GM12878 (cell line): ENCODE measurements around the gene AGGF1. TPM values are rescaled to one million over a fixed set of nuclear protein-coding genes. Genes with fewer than 3 reads are reported as not detected.

Source experiments
- ATAC-seq: fragments of 200-7000 bp; cut with Tn5 transposase; 3 replicates; pipeline ENCODE4 v1.9.1; 2020; ENCODE audit warnings: mild to moderate bottlenecking, moderate library complexity
- BruUV-seq: library from RNA; stranded (reverse); fragments of 400-500 nt; replicated peaks from 2 replicates; lab custom pipeline; 2021; lab: Mats Ljungman, UMichigan
- CTCF ChIA-PET: fragments of 300-600 bp; sonication (Branson Sonifier 250); formaldehyde crosslinking; extraction: SDS; loops from one replicate; lab custom pipeline; 2021; ENCODE audit warnings: inconsistent platforms; lab: Yijun Ruan, JAX
- POLR2A ChIA-PET: fragments of 350-600 bp; formaldehyde crosslinking; extraction: SDS; loops from one replicate; lab custom pipeline; 2021; ENCODE audit warnings: inconsistent platforms; lab: Charles Lee
- RAD21 ChIA-PET: fragments of 300-600 bp; sonication (Branson Sonifier 250); formaldehyde crosslinking; loops from one replicate; lab custom pipeline; 2023; ENCODE audit warnings: antibody characterized with exemption; ENCODE audit not compliant: unreplicated experiment; lab: Charles Lee
- SMC1A ChIA-PET: fragments of 300-600 bp; sonication (Branson Sonifier 250); formaldehyde crosslinking; loops from one replicate; lab custom pipeline; 2023; ENCODE audit not compliant: unreplicated experiment, uncharacterized antibody; lab: Charles Lee
- DNase-seq: peaks from one replicate; pipeline ENCODE4 v3.0.0-alpha.2; 2011; ENCODE audit warnings: low read depth, low spot score
- FAIRE-seq: peaks from 3 replicates; lab custom pipeline; 2011; peaks lifted over from hg19 to GRCh38; lab: Jason Lieb, UNC
- H2AFZ ChIP-seq: 2 replicates; pipeline ENCODE4 v1.6.0; 2011; ENCODE audit warnings: low read depth, low read length, control low read depth; ENCODE audit not compliant: control insufficient read depth
- H3K27ac ChIP-seq: 2 replicates; pipeline ENCODE4 v1.5.1; 2011; ENCODE audit warnings: control low read depth; ENCODE audit not compliant: control insufficient read depth, insufficient read depth
- H3K27me3 ChIP-seq, 2 experiments: replicated peaks in 1 of 2; 2 replicates each; pipeline versions ENCODE4 v1.6.0 to v1.6.1; 2011; ENCODE audit warnings: low read length in 1 of 2; ENCODE audit not compliant: control insufficient read depth in 2 of 2, insufficient read depth in 2 of 2
- H3K36me3 ChIP-seq, 2 experiments: 2 replicates each; pipeline ENCODE4 v1.5.1; 2011; ENCODE audit warnings: low read length in 1 of 2; ENCODE audit not compliant: control insufficient read depth in 2 of 2, insufficient read depth in 2 of 2
- H3K4me1 ChIP-seq: 2 replicates; pipeline ENCODE4 v1.6.1; 2011; ENCODE audit warnings: mild to moderate bottlenecking, low read length, moderate library complexity, mixed read lengths; ENCODE audit not compliant: control insufficient read depth, insufficient read depth
- H3K4me2 ChIP-seq: 2 replicates; pipeline ENCODE4 v1.6.0; 2011; ENCODE audit warnings: control low read depth; ENCODE audit not compliant: control insufficient read depth, insufficient read depth
- H3K4me3 ChIP-seq: fragments of 200-600 bp; sonication (generic); 2 replicates; pipeline ENCODE4 v1.5.1; 2016
- H3K79me2 ChIP-seq: 2 replicates; pipeline ENCODE4 v1.6.0; 2011; ENCODE audit warnings: low read length; ENCODE audit not compliant: control insufficient read depth, insufficient read depth
- H3K9ac ChIP-seq: 2 replicates; pipeline ENCODE4 v1.8.0; 2011; ENCODE audit warnings: low read length, control low read depth, mixed read lengths; ENCODE audit not compliant: control insufficient read depth, insufficient read depth
- H3K9me3 ChIP-seq: replicated peaks from 3 replicates; pipeline ENCODE4 v1.5.1; 2011; ENCODE audit warnings: mild to moderate bottlenecking, low read length; ENCODE audit not compliant: control insufficient read depth, insufficient read depth
- H4K20me1 ChIP-seq: 2 replicates; pipeline ENCODE4 v1.6.0; 2011; ENCODE audit not compliant: control insufficient read depth, insufficient read depth
- CBFB ChIP-seq: IDR thresholded peaks from 2 replicates; pipeline ENCODE4 v1.6.1; 2016; ENCODE audit warnings: antibody characterized with exemption, low read depth
- CREM ChIP-seq: IDR thresholded peaks from 2 replicates; pipeline ENCODE4 v1.6.1; 2014; ENCODE audit warnings: antibody characterized with exemption, low read depth
- EP300 ChIP-seq, 2 experiments: fragments of 150-350 bp in 1 of 2; IDR thresholded peaks; 2 replicates each; pipeline ENCODE4 v1.6.1; 2011 to 2012; ENCODE audit warnings: low read depth in 2 of 2, low read length in 2 of 2, borderline replicate concordance in 1 of 2, improper control_type of control experiment in 1 of 2, inconsistent platforms in 1 of 2; ENCODE audit not compliant: control insufficient read depth in 1 of 2
- LARP7 ChIP-seq: fragments of 450-650 bp; IDR thresholded peaks from 2 replicates; pipeline ENCODE4 v1.6.1; 2017; ENCODE audit warnings: mild to moderate bottlenecking
- NR2C1 ChIP-seq: fragments of 450-650 bp; IDR thresholded peaks from 2 replicates; pipeline ENCODE4 v1.6.1; 2017; ENCODE audit warnings: antibody characterized with exemption, mild to moderate bottlenecking, moderate library complexity
- POLR2AphosphoS5 ChIP-seq: IDR thresholded peaks from 2 replicates; pipeline ENCODE4 v1.6.1; 2011; ENCODE audit warnings: mild to moderate bottlenecking, low read length, inconsistent platforms
- SIX5 ChIP-seq: IDR thresholded peaks from 2 replicates; pipeline ENCODE4 v1.6.1; 2011; ENCODE audit warnings: mild to moderate bottlenecking, low read depth, low read length, moderate library complexity; ENCODE audit not compliant: severe bottlenecking
- SREBF2 ChIP-seq: IDR thresholded peaks from 2 replicates; pipeline ENCODE4 v1.6.1; 2012; ENCODE audit warnings: mild to moderate bottlenecking, low read length
- SUPT20H ChIP-seq: IDR thresholded peaks from 2 replicates; pipeline ENCODE4 v1.6.1; 2011; ENCODE audit warnings: low read depth, mild to moderate bottlenecking, low read length, moderate library complexity, borderline replicate concordance; ENCODE audit not compliant: control insufficient read depth
- TBL1XR1 ChIP-seq: IDR thresholded peaks from 2 replicates; pipeline ENCODE4 v1.6.1; 2012; ENCODE audit warnings: low read depth, low read length, improper control_type of control experiment
- ZBTB4 ChIP-seq: fragments of 450-650 bp; formaldehyde crosslinking; IDR thresholded peaks from 2 replicates; pipeline ENCODE4 v1.4.0; 2022; ENCODE audit warnings: mild to moderate bottlenecking, moderate library complexity
- ZNF274 ChIP-seq: IDR thresholded peaks from one replicate; pipeline ENCODE4 v1.8.0; 2011; ENCODE audit not compliant: insufficient read length, insufficient read depth
- WGBS: methylation state at CpG from one replicate; pipeline ENCODE4 v1.1.6; 2016; ENCODE audit warnings: low lambda C conversion rate; ENCODE audit not compliant: insufficient replicate concordance, insufficient coverage; ENCODE audit errors: missing lambda C conversion rate; 5-methylcytosine and 5-hydroxymethylcytosine counted together
- in situ Hi-C: fragments of 300-500 bp; cut with MboI; formaldehyde crosslinking; loops from 9 replicates; pipeline ENCODE4 v1.14.3; 2018; ENCODE audit warnings: mixed read lengths
- intact Hi-C: fragments of 100-400 bp; cut with micrococcal nuclease; formaldehyde crosslinking; loops from one replicate; pipeline ENCODE4 v1.14.2; 2022; ENCODE audit not compliant: unreplicated experiment
- polyA plus RNA-seq, 11 experiments: library from polyadenylated mRNA; depleted of rRNA in 4 of 11; unstranded in 6 of 11; stranded (reverse) in 5 of 11; fragments of >200 nt; fragmentation: Nextera tagmentation in 4 of 11; fragmentation: Illumina TruSeq in 1 of 11; extraction: Ambion mirVana in 4 of 11; extraction: Trizol in 1 of 11; gene quantifications; 1 replicate in 1 of 11; 2 replicates in 10 of 11; pipeline versions ENCODE4 v1.2.1 to v1.2.3, GENCODE V29; 2011 to 2016; ENCODE audit warnings: inconsistent platforms in 2 of 11, missing spikeins in 2 of 11, low read depth in 1 of 11
- total RNA-seq, 4 experiments: library from RNA; depleted of rRNA in 3 of 4; stranded (reverse); fragments of >200 nt in 3 of 4; fragmentation: Illumina TruSeq in 1 of 4; extraction: Trizol in 1 of 4; gene quantifications; 2 replicates each; pipeline versions ENCODE4 v1.2.1 to v1.2.3, GENCODE V29; 2013 to 2021
- TF ChIP-seq, protein P1 (sequence below): IDR thresholded peaks from 2 replicates; pipeline ENCODE4 v1.6.1; 2011; ENCODE audit warnings: mild to moderate bottlenecking, low read depth, low read length, moderate library complexity; ENCODE audit not compliant: insufficient replicate concordance

The AGGF1 gene
- total and polyA plus RNA-seq, 10 of the 15 experiments (the other 5 are each of a cell fraction or from before 2014, with no cell fraction given), result 7.3 to 43.4 (median 20.2) TPM

DNA sequence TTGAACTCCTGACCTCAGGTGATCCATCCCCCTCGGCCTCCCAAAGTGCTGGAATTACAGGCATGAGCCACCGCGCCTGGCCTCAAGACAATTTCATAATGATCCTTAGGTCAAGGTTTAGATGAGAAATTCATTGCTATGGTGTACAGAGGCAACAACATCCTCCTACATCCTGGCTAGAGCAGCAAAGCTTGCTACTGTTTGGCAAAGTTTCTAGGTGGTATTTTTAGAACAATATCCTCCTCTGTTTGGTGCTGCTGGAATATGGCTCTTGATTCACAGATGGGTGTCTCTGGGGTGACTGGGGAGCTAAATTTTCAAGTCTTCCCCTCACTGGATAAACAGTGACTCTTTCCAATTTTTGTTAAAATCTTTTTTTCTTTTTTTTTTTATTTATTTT, 46.7 kb upstream of the AGGF1 start:
- in situ Hi-C loops, result no loop called here
- H3K27me3 ChIP-seq, result no peaks in the 10 kb centered on the region
- no TSS peak for BruUV-seq
- POLR2A ChIA-PET, result no interaction called here
- no peaks in the 10 kb centered on the region for H3K36me3 ChIP-seq
- no peak overlapping the region for H3K4me2 ChIP-seq
- 93% methylated on average over 3 of the region's 3 CpGs for WGBS
- H3K27ac ChIP-seq, result no peak overlapping the region
- no peak overlapping the region for H3K4me3 ChIP-seq
- no peaks in the 10 kb centered on the region for H4K20me1 ChIP-seq
- no peaks in the 10 kb centered on the region for H3K79me2 ChIP-seq
- H3K9me3 ChIP-seq, result no peaks in the 10 kb centered on the region
- no peak for ATAC-seq
- SMC1A ChIA-PET, result no interaction called here
- no peak overlapping the region for H2AFZ ChIP-seq
- TF ChIP-seq SIX5, result no peak
- TF ChIP-seq EP300 (IDR thresholded peaks at IDR 0.05; ENCODE audit: borderline replicate concordance in 1 of 2, control insufficient read depth in 1 of 2, low read depth in 2 of 2, low read length in 2 of 2), result no peak
- TF ChIP-seq LARP7, result no peak
- TF ChIP-seq SREBF2, result no peak
- TF ChIP-seq SUPT20H, result no peak
- no peak for TF ChIP-seq TBL1XR1
- TF ChIP-seq NR2C1, result no peak
- no peak for TF ChIP-seq ZNF274
- TF ChIP-seq CBFB, result no peak
- no peak for TF ChIP-seq CREM
- TF ChIP-seq, protein P1, sequence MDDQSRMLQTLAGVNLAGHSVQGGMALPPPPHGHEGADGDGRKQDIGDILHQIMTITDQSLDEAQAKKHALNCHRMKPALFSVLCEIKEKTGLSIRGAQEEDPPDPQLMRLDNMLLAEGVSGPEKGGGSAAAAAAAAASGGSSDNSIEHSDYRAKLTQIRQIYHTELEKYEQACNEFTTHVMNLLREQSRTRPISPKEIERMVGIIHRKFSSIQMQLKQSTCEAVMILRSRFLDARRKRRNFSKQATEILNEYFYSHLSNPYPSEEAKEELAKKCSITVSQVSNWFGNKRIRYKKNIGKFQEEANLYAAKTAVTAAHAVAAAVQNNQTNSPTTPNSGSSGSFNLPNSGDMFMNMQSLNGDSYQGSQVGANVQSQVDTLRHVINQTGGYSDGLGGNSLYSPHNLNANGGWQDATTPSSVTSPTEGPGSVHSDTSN, result no peak
- TF ChIP-seq POLR2AphosphoS5, result no peak
- no peak for TF ChIP-seq ZBTB4 (CRISPR knock-in tag)
- CTCF ChIA-PET, result no interaction called here
- intact Hi-C loops, result no loop called here
- DNase-seq, result no peak
- no peak for FAIRE-seq
- RAD21 ChIA-PET, result no interaction called here
- no peak overlapping the region for H3K9ac ChIP-seq
- no peaks in the 10 kb centered on the region for H3K4me1 ChIP-seq
